Left kidney (tissue), 2 donors: Measurements from ENCODE around the gene WIPF1. TPM values are rescaled to one million over a fixed set of nuclear protein-coding genes. Genes with fewer than 3 reads are reported as not detected.

Experiments
- DNase-seq: peaks from one replicate; pipeline ENCODE4 v3.0.0-alpha.2; 2013
- polyA plus RNA-seq: library from polyadenylated mRNA; unstranded; fragments of 120-200 nt; gene quantifications from one replicate; pipeline ENCODE4 v1.2.1, GENCODE V29; 2013; ENCODE audit not compliant: insufficient read length

The WIPF1 gene
- polyA plus RNA-seq, 1 donor: 26.8 TPM

DNA sequence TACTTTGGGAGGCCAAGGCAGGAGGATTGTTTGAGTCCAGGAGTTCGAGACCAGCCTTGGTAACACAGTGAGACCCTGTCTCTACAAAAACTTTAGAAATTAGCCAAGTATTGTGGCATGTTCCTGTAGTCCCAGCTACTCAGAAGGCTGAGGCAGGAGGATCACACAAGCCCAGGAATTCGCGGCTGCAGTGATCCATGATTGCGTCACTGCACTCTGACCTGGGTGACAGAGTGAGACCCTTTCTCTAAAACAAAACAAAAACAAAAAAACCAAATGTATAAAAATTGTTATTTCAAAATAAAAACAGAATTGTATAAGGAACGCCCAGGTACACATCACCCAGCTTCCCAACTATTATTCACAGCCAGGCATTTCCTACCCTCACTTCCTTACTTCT is 56.7 kb downstream of the WIPF1 start:
- no peak for DNase-seq

DNA sequence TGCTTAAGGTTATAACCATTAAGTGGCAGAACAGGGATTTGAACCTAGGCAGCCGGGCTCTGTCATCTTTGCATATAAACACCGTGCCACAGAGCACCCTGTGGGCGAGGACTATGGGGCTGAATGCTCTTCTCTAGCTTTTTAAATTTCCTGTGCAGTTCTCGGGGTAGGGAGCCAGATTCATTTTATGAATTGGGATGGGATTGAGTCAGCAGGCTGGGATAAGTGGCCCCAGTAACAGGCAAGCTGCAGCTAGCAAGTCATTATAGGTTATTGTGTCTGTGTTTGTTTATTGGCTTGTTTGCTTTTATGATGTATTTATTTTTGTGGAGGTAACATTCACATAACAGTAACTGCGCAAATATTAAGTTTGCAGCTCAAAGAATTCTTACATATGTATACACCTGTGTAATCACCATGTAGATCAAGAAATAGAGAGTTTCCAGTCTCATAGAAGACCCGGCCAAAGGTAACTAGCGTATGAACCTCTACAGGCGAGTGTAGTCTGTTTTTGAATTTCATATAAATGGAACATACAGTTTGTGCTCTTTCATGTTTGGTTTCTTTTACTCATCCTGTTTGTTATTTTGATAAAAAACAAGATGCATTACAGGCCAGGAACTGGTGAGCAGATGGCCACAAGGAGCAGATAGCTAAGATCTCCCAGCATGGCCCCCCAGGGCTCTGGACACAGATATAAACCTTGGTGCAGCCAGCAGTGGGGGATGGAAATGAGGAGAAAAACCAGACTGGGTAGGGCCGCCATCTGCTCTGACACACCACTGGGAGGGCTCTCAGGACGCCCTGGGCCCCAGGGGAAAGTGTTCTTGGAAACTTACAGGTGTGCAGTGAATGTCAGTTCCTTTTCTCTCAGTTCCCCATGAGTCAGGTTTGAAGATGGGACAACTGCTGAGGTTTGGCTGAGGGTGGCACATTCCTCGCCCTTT is 61.6 kb downstream of the WIPF1 start:
- no peak for DNase-seq

DNA sequence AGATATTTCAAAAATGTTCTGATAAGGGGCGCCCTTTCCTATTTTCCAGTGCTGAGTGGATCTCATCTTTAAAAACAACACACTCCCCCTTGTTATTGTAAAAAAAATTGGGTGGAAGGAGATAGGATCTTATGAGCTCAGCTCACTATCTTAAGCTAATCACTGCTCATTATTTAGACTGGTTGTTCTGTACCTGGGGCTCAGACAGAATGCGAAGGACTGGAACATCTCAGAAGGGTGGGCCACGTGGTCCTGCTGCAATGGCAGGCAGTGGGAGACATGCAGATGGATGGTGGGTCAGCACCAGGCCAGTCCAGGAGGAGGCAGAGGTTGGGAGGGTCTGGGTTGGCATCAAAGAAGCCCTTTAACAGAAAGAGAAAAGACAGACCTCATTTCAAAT is 62.5 kb downstream of the WIPF1 start:
- DNase-seq: no peak

DNA sequence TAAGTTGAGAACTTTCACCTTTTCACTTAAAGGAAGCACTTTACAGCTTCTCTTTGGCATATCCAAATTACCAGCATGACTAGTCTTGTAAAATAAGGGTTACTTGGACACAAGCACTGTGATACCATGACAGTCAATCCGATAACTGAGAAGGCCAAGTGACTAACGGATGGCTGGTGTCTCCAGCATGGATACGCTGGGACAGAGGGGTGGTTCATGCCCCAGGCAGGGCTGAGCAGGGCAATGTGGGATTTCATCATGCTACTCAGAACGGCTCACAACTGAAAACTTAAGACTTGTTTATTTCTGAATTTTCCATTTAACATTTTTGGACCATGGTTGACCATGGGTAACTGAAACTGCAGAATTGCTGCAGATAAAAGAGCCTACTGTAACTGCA is 67.7 kb downstream of the WIPF1 start:
- no peak for DNase-seq

DNA sequence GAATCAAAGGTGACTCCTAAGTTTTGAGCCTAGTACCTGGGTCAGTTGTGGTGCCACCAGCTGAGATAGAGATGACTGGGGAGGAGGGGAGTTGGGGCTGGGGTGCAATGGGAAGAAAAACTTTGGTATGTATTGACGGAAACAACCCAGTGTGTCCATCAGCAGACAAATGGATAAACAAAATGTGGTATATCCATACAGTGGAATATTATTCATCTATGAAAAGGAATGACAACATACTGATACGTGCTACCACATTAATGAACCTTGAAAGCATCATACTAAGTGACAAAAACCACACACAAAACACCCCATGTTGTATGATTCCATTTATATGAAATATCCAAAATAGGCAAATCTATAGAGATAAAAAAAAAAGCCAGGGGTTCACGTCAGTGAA is 69.6 kb downstream of the WIPF1 start:
- no peak for DNase-seq

DNA sequence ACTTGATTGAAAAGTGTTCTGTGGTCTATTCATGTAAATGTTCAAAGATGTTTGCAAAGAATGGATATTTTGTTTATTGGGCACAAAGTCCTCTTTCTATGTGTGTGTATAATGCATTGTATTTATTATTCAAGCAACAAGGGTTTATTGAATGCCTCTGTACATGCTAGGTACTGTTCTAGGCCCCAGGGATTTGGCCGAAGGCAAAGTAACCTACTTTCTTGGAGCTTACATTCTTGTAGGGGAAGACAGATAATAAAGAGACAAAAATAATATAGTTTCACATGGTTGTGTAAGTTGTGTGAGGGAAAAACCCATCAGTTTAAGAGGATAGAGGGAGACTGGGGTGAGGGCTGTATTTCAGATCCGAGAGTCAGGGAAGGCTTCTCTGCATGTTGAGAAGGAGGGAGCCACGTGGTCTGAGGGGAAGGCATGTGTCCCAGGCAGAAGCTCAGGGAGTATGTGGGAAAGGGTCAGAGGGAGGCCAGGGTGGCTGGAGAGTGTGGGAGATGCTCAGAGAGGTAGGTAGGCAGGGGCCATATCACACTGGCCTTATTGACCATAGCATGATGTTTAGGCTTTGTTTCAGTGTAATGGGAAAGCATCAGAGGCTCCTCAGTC is 70.4 kb downstream of the WIPF1 start:
- no peak for DNase-seq

DNA sequence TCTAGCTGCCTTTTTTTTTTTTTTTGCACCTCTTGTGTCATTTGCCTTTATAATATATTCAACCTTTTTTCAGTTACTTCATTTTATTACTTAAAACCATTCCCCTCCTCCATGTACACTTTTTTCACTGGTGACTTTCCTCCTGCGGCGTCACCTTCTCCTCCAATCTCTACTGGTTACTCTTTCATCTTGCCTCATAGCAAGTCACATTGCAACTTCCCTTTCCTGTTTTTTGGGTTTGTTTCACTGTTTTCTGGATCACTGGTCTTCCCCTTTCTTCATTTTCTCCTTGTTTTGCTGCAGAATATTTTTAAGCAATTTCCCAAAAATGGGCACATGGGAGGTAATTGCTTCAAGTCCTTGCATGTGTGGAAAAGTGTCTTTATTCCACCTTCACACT is 73.1 kb downstream of the WIPF1 start:
- DNase-seq: no peak

DNA sequence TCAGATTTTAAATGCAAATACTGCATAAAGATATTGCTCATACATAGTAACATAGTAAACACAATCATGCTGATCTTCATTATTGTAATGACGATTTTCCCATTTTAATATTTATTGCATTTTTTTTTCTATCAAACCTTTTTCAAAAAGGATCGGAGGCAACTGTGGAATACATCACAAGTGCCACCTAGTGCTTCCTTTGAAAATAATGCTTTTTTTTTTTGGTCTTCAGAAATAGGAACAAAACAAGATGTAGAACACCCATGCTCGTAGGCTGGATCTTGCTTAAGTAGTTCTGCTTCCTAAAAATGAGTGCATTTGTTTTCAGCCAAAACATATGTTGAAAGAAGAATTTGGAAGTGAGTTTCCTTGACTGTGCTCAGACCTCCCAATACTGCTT is 75.1 kb downstream of the WIPF1 start:
- DNase-seq: no peak

DNA sequence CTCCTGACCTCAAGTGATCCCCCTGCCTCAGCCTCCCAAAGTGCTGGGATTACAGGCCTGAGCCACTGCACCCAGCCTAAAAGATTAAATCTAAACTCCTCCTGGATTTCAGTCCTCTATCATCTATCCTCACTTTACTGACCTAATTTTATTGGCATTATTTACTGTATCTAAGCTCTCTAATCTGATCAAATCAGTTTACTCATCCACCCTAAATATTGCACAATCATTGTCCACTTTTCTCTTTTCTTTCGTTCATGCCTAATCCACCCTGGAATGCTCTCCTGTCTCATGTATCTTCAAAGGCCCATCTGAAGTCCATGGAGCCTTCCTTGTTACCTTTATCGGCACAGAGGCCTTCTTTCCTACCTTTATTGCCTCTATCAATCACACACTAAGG is 79.2 kb downstream of the WIPF1 start:
- DNase-seq: no peak

DNA sequence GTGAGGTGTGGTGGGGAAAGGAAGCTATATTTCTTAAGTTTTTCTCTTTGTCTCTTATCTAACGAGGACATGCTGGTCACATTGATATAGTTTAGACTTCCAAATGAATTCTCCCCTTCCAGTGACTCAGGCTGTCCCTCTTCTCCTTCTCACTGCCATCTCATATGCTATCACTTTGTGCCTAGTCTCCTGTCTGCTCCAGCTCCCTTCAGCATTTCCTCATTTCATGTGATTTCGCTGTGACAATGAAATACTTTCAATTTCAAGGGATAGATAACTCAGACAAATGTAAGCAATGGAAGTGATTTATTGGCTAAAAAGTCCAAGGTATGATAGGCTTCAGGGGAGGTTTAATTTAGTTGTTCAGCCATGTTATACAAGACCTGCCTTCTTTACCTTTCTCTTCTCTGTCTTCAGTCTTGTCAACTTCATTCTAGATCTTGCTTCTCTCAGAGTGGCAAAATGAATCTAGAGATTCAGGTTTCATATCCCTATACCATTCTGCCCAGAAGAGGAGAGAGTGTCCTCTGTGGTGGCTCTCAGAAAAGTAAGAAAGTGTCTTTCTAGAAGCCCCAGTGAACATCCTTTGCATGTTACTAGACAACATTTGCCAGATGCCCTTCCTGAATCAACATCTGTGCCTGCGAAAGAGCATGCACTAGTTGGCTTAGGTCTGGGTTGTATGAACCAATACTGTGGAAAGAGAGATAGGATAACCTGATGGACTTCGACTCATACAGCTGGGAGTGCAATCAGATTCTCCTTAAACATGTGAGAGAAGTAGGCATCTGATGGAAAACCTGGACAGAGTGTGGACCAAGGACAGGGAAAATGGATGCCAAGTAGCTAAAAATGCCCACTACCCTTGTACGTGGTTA is 80.9 kb downstream of the WIPF1 start:
- DNase-seq: no peak

DNA sequence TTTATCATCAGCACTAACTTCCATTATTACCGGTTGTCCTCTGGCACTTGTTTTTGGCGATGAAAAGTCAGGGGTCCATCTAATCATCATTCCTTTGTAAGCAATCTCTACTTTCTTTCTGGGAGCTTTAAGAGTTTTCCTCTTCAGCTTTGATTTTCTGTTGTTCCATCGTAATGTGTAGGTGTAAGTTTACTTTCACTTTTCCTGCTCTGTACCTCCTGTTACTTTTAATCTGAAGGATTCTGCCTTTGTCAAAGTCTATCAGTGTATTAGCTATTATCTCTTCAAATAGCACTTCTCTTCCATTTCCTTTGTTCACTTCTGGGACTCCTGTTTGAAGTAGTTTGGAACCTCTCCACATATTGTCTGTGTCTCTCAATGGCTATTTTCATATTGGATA is 85.3 kb downstream of the WIPF1 start:
- no peak for DNase-seq

DNA sequence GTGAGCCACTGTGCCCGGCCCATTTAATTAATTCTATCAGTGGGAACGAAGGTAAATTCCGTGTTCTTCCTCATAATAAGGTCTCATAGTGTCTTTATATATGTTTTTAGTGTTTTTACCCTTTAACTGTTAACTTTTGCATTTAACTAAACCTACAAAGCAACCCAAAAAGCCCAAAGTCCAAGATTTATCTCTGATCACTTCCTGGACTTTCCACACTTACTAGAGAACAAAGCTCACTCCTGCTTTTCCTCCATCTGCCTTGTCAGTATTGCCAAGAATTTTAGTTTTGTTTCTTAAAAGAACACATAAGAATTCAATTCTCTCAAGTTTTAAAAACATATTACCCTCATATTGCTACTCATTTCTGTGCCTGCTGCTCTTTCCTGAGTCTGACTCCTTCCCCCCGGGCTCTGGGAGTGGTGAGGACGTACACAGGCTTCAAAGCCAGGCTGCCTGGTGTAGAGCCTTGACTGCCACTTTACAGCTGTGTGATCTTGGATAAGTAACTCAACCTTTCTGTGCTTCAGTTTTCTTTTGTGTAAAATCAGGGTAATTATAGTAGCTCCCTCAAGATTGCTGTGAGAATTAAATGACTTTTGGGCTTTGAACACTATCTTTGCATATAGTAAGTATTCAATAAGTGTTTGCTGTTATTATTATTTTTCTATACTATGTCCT is 85.9 kb downstream of the WIPF1 start:
- DNase-seq: no peak

DNA sequence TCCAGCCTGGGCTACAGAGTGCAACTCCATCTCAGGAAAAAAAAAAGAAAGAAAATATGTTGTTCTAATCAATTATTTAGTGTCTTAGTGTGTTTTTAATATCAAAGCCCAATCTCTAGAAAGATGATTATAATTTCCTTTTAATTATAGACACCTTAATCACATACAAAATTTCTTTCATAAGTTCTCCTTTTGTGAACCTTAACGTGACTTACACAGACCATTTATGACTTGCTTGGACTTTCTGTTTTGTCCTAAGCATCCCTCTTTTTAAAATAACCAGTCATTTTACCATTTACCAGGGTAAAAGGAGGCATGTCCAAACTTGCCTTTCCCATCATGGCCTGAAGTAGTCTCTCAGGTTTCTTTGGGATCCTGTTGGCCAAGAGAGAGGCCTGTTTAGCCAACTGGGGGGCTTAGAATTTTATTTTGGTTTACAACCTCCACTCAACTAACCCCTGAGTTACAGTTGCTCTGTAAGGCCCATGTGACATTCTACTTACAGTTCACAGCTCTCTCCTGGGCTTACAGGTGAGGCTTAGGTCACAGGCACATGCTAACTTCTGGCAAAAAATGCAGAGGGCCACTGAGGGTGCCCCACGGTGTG is 86.9 kb downstream of the WIPF1 start:
- DNase-seq: no peak

Other genes starting within 250 kb of the WIPF1 start
- gene SCRN3, start 202.1 kb downstream of the WIPF1 start, polyA plus RNA-seq: 36.7 TPM
- gene GPR155, start 110.8 kb downstream of the WIPF1 start, polyA plus RNA-seq: 12.4 TPM
- 3.7 TPM for gene CHRNA1, start 166.7 kb upstream of the WIPF1 start, polyA plus RNA-seq